ENCODE data around the gene CIPC. TPM values are rescaled to one million over a fixed set of nuclear protein-coding genes. Genes with fewer than 3 reads are reported as not detected.
A peak's percentile ranks its signal among the peaks of the same experiment; 100 is the strongest.

CIPC gene
- total and polyA plus RNA-seq, 9 of the 15 experiments (the other 6 are each of a cell fraction or from before 2014, with no cell fraction given) = 5.0 to 16.9 (median 10.7) TPM

- TF ChIP-seq CUX1 (CRISPR knock-in tag; IDR thresholded peaks at IDR 0.05) (no peak), ZNF449 (CRISPR knock-in tag; IDR thresholded peaks at IDR 0.05) (no peak), TAF15 (IDR thresholded peaks at IDR 0.05; ENCODE audit: low read depth, low read length) (no peak), E4F1 (CRISPR knock-in tag; IDR thresholded peaks at IDR 0.05; ENCODE audit: borderline replicate concordance) (no peak), GATAD2B (IDR thresholded peaks at IDR 0.05; ENCODE audit: borderline replicate concordance) (0 out of 2 replicates have a peak, but pooled peaks have one; percentile 61), CHCHD3 (CRISPR knock-in tag; IDR thresholded peaks at IDR 0.05) (no peak), ZBTB33 (CRISPR knock-in tag; IDR thresholded peaks at IDR 0.05) (no peak), CSDE1 (IDR thresholded peaks at IDR 0.05) (peak in 1 of 2 experiments; percentile 77; a peak in 2 of 4 replicates), MCM3 (IDR thresholded peaks at IDR 0.05) (no peak), ZBTB5 (IDR thresholded peaks at IDR 0.05) (no peak), NFATC3 (IDR thresholded peaks at IDR 0.05) (no peak), STAT5A (IDR thresholded peaks at IDR 0.05; ENCODE audit: borderline replicate concordance, low read length) (no peak), PCBP1 (IDR thresholded peaks at IDR 0.05; ENCODE audit: low read depth, low read length, poor library complexity, severe bottlenecking) (peak; percentile 10), ZNF77 (CRISPR knock-in tag; IDR thresholded peaks at IDR 0.05) (no peak)
Observed at GRCh38 chr14:77097700-77098528, at the start of gene CIPC (continued).
